ENCODE data around the gene UCHL3. TPM values are rescaled to one million over a fixed set of nuclear protein-coding genes. Genes with fewer than 3 reads are reported as not detected.

The UCHL3 gene
- polyA plus RNA-seq, 2 of the 4 experiments (the other 2 are of a cell fraction) = 46.6 to 60.7 TPM

DNA sequence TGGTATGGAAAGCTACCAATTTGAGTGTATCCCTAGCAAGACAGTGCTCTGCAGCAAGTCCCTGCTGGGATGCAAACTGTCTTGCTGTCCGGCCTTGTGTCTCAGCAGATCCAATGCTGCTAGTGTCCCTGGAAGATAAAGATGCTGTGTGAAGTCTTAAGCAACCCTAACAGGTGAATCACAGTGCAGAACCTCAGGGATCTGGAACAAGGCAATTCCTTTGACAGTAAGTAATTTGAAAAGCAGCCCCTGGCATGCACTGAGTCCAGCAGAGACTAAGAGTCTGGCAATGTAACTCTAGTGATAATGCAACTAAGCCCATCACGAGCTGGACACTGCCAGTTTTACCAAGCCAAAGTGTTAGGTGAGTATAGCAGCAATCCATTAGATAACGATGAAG, 1.7 kb upstream of the UCHL3 start:
- 76% methylated on average over 3 of the region's 3 CpGs for WGBS (ENCODE audit: missing lambda C conversion rate)
- Histone ChIP-seq H3K27ac (no peak overlapping the region), H3K4me2 (0 out of 3 replicates have a peak overlapping the region, but pooled peaks have one; percentile 88), H3K9me3 (no peaks in the 10 kb centered on the region), H3K4me3 (no peak overlapping the region), H3K4me1 (peaks cover 20% of the 10 kb centered on the region; the same call in 2 of the 3 replicates)
- TF ChIP-seq, protein P1, sequence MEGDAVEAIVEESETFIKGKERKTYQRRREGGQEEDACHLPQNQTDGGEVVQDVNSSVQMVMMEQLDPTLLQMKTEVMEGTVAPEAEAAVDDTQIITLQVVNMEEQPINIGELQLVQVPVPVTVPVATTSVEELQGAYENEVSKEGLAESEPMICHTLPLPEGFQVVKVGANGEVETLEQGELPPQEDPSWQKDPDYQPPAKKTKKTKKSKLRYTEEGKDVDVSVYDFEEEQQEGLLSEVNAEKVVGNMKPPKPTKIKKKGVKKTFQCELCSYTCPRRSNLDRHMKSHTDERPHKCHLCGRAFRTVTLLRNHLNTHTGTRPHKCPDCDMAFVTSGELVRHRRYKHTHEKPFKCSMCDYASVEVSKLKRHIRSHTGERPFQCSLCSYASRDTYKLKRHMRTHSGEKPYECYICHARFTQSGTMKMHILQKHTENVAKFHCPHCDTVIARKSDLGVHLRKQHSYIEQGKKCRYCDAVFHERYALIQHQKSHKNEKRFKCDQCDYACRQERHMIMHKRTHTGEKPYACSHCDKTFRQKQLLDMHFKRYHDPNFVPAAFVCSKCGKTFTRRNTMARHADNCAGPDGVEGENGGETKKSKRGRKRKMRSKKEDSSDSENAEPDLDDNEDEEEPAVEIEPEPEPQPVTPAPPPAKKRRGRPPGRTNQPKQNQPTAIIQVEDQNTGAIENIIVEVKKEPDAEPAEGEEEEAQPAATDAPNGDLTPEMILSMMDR (IDR thresholded peaks at IDR 0.05) = no peak
- no peak for TF ChIP-seq HOXA7 (CRISPR knock-in tag; IDR thresholded peaks at IDR 0.05)
- TF ChIP-seq ZSCAN20 (CRISPR knock-in tag; IDR thresholded peaks at IDR 0.05) = no peak
- no peak for TF ChIP-seq CHD4 (IDR thresholded peaks at IDR 0.05; ENCODE audit: borderline replicate concordance)
- TF ChIP-seq ELK1 (IDR thresholded peaks at IDR 0.05; ENCODE audit: low read depth, low read length) = no peak
- TF ChIP-seq, protein P2, sequence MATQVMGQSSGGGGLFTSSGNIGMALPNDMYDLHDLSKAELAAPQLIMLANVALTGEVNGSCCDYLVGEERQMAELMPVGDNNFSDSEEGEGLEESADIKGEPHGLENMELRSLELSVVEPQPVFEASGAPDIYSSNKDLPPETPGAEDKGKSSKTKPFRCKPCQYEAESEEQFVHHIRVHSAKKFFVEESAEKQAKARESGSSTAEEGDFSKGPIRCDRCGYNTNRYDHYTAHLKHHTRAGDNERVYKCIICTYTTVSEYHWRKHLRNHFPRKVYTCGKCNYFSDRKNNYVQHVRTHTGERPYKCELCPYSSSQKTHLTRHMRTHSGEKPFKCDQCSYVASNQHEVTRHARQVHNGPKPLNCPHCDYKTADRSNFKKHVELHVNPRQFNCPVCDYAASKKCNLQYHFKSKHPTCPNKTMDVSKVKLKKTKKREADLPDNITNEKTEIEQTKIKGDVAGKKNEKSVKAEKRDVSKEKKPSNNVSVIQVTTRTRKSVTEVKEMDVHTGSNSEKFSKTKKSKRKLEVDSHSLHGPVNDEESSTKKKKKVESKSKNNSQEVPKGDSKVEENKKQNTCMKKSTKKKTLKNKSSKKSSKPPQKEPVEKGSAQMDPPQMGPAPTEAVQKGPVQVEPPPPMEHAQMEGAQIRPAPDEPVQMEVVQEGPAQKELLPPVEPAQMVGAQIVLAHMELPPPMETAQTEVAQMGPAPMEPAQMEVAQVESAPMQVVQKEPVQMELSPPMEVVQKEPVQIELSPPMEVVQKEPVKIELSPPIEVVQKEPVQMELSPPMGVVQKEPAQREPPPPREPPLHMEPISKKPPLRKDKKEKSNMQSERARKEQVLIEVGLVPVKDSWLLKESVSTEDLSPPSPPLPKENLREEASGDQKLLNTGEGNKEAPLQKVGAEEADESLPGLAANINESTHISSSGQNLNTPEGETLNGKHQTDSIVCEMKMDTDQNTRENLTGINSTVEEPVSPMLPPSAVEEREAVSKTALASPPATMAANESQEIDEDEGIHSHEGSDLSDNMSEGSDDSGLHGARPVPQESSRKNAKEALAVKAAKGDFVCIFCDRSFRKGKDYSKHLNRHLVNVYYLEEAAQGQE (IDR thresholded peaks at IDR 0.05) = no peak
- no peak for TF ChIP-seq EP300 (IDR thresholded peaks at IDR 0.05)
- TF ChIP-seq FOXS1 (CRISPR knock-in tag; IDR thresholded peaks at IDR 0.05) = no peak
- TF ChIP-seq, protein P3, sequence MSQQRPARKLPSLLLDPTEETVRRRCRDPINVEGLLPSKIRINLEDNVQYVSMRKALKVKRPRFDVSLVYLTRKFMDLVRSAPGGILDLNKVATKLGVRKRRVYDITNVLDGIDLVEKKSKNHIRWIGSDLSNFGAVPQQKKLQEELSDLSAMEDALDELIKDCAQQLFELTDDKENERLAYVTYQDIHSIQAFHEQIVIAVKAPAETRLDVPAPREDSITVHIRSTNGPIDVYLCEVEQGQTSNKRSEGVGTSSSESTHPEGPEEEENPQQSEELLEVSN (IDR thresholded peaks at IDR 0.05; ENCODE audit: borderline replicate concordance, low read depth) = no peak
- TF ChIP-seq GATA3 (IDR thresholded peaks at IDR 0.05; ENCODE audit: borderline replicate concordance) = no peak
- no peak for TF ChIP-seq NR3C1 (IDR thresholded peaks at IDR 0.05)
- TF ChIP-seq TFCP2L1 (CRISPR knock-in tag; IDR thresholded peaks at IDR 0.05) = no peak
- TF ChIP-seq ZC3H11A (IDR thresholded peaks at IDR 0.05) = no peak
- no peak for TF ChIP-seq NPAS2 (CRISPR knock-in tag; IDR thresholded peaks at IDR 0.05; ENCODE audit: borderline replicate concordance)
- TF ChIP-seq MAFK (IDR thresholded peaks at IDR 0.05; ENCODE audit: partially characterized antibody) = no peak
- no peak for TF ChIP-seq RARB (CRISPR knock-in tag; IDR thresholded peaks at IDR 0.05)
- no peak for TF ChIP-seq JUN (IDR thresholded peaks at IDR 0.05)
- TF ChIP-seq BHLHE40 (IDR thresholded peaks at IDR 0.05; ENCODE audit: low read depth, low read length) = no peak
- TF ChIP-seq EHF (CRISPR knock-in tag; IDR thresholded peaks at IDR 0.05) = no peak
- CTCF ChIA-PET = interaction anchor here (1.0 to 3.4 kb wide), 2 partner anchors 65 to 175 kb away, joined by 3 to 11 read pairs; partner anchors contain the start of gene TBC1D4
- POLR2A ChIA-PET = no interaction called here
- DNase-seq (ENCODE audit: low read depth in 1 of 2, low spot score in 1 of 2) (no peak), ATAC-seq (no peak), FAIRE-seq (no peak)

GRCh38 chr13:75550159-75550567, 572 bp downstream of the UCHL3 start:
- POLR2A ChIA-PET = interaction anchor here (1.0 kb wide), 1 partner anchor 68 kb away, joined by 4 read pairs; the partner anchor contains the start of gene TBC1D4
- ATAC-seq (peak; percentile 39 to 52; a peak in 5 of 6 replicates), FAIRE-seq (no peak)

More at GRCh38 chr13:75550159-75550567, 572 bp downstream of the UCHL3 start:
- CTCF ChIA-PET = interaction anchor here (0.6 to 2.5 kb wide), 2 partner anchors 26 to 67 kb away, joined by 3 to 15 read pairs; partner anchors contain the start of gene TBC1D4
- Histone ChIP-seq H3K9me3 (no peaks in the 10 kb centered on the region), H3K4me3 (peak overlapping the region; percentile 86), H3K4me1 (peaks cover 15% of the 10 kb centered on the region; the same call in 2 of the 3 replicates), H3K27ac (peak overlapping the region; percentile 92), H3K4me2 (peak overlapping the region; percentile 88)
- under 1% methylated on average over 10 of the region's 10 CpGs for WGBS (ENCODE audit: missing lambda C conversion rate)
- DNase-seq (ENCODE audit: low read depth in 1 of 2, low spot score in 1 of 2) = peak; percentile 23 to 27
- TF ChIP-seq RARB (CRISPR knock-in tag; IDR thresholded peaks at IDR 0.05) (no peak), FOSB (CRISPR knock-in tag; IDR thresholded peaks at IDR 0.05) (no peak), HOXB5 (CRISPR knock-in tag; IDR thresholded peaks at IDR 0.05) (no peak)

Measured in A549 (cell line).